Natural killer cell (primary cell): ENCODE measurements around the gene SPRTN. TPM values are rescaled to one million over a fixed set of nuclear protein-coding genes. Genes with fewer than 3 reads are reported as not detected.

Experiments
- ATAC-seq, 3 donors: fragments of 150-1000 bp in 2 of 3; fragments of 200-7000 bp in 1 of 3; cut with Tn5 transposase; 1 replicate in 1 of 3; 2 replicates in 2 of 3; pipeline ENCODE4 v1.10.0; 2021; ENCODE audit warnings: mild to moderate bottlenecking in 2 of 3, moderate library complexity in 2 of 3
- DNase-seq, 2 donors: peaks; one replicate each; pipeline versions ENCODE4 v3.0.0 to v3.0.0-alpha.2; 2013 to 2021; ENCODE audit warnings: mixed read lengths in 1 of 2
- H3K27ac ChIP-seq: one replicate; pipeline ENCODE4 v1.5.1; 2013; ENCODE audit warnings: mild to moderate bottlenecking, low read length
- H3K27me3 ChIP-seq: one replicate; pipeline ENCODE4 v1.6.1; 2013; ENCODE audit warnings: low read length; ENCODE audit not compliant: control insufficient read depth, insufficient read depth
- H3K36me3 ChIP-seq: one replicate; pipeline ENCODE4 v1.6.1; 2013; ENCODE audit warnings: low read length; ENCODE audit not compliant: control insufficient read depth, insufficient read depth
- H3K4me1 ChIP-seq: one replicate; pipeline ENCODE4 v1.6.1; 2013; ENCODE audit warnings: low read length; ENCODE audit not compliant: control insufficient read depth, insufficient read depth
- H3K4me3 ChIP-seq: one replicate; pipeline ENCODE4 v1.5.1; 2013; ENCODE audit warnings: low read length
- H3K9me3 ChIP-seq: one replicate; pipeline ENCODE4 v1.6.1; 2013; ENCODE audit warnings: low read length; ENCODE audit not compliant: control insufficient read depth, insufficient read depth
- H3K27ac Mint-ChIP-seq, 2 donors: one replicate each; pipeline ENCODE4 v1.8.0; 2022; ENCODE audit warnings: mild to moderate bottlenecking in 2 of 2, mixed read lengths in 2 of 2, moderate library complexity in 1 of 2
- H3K27me3 Mint-ChIP-seq, 2 donors: one replicate each; pipeline ENCODE4 v1.8.0; 2022; ENCODE audit warnings: low read depth in 2 of 2, mixed read lengths in 2 of 2
- H3K36me3 Mint-ChIP-seq: one replicate; pipeline ENCODE4 v1.8.0; 2022; ENCODE audit warnings: mixed read lengths
- H3K4me1 Mint-ChIP-seq, 2 donors: one replicate each; pipeline ENCODE4 v1.8.0; 2022; ENCODE audit warnings: mixed read lengths in 2 of 2
- H3K4me3 Mint-ChIP-seq: one replicate; pipeline ENCODE4 v1.8.0; 2022; ENCODE audit warnings: mild to moderate bottlenecking, moderate library complexity, mixed read lengths
- H3K9me3 Mint-ChIP-seq, 2 donors: one replicate each; pipeline ENCODE4 v1.8.0; 2022; ENCODE audit warnings: mixed read lengths in 2 of 2
- WGBS: methylation state at CpG from one replicate; pipeline ENCODE4 v1.1.7; 2013; ENCODE audit warnings: missing lambda C conversion rate; ENCODE audit not compliant: insufficient coverage; 5-methylcytosine and 5-hydroxymethylcytosine counted together
- intact Hi-C: fragments of 100-400 bp; cut with micrococcal nuclease; formaldehyde crosslinking; loops from one replicate; pipeline ENCODE4 v1.14.2; 2022
- total RNA-seq, 4 donors: library from RNA; stranded (reverse); fragments of 120-200 nt in 1 of 4; gene quantifications; one replicate each; pipeline versions ENCODE4 v1.2.3 to v1.2.4, GENCODE V29; 2013 to 2022
- TF ChIP-seq, protein P1 (sequence below): fragments of 200-600 bp; IDR thresholded peaks from one replicate; pipeline ENCODE4 v1.8.0; 2022; ENCODE audit warnings: antibody characterized with exemption

SPRTN gene
- total RNA-seq, 3 donors from 2014 or later (not counting 1 experiment from before 2014, with no cell fraction given): 31.1 to 42.6 (median 36.6) TPM

DNA sequence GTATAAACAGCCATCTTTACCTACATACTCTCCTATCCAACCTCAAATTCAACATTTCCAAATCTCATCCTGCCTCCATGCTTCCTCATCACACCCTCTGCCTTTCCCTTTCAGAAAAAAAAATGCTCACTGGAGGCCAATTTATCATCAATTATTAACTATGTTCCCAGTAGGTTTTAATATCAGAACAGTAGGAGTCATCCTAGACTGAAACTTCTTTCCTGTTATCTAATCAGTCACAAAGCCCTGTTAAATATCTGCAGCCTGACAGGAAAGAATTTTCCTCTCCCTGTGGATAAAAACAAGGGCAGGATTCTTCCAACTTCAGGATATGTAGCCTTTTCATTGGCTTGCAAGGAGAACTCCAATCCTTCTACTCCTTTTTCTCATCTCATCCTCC lies 55.6 kb downstream of the SPRTN start:
- no peaks in the 10 kb centered on the region for H3K9me3 Mint-ChIP-seq
- H3K36me3 Mint-ChIP-seq: no peaks in the 10 kb centered on the region
- no peaks in the 10 kb centered on the region for H3K9me3 ChIP-seq
- TF ChIP-seq, protein P1, sequence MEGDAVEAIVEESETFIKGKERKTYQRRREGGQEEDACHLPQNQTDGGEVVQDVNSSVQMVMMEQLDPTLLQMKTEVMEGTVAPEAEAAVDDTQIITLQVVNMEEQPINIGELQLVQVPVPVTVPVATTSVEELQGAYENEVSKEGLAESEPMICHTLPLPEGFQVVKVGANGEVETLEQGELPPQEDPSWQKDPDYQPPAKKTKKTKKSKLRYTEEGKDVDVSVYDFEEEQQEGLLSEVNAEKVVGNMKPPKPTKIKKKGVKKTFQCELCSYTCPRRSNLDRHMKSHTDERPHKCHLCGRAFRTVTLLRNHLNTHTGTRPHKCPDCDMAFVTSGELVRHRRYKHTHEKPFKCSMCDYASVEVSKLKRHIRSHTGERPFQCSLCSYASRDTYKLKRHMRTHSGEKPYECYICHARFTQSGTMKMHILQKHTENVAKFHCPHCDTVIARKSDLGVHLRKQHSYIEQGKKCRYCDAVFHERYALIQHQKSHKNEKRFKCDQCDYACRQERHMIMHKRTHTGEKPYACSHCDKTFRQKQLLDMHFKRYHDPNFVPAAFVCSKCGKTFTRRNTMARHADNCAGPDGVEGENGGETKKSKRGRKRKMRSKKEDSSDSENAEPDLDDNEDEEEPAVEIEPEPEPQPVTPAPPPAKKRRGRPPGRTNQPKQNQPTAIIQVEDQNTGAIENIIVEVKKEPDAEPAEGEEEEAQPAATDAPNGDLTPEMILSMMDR: no peak
- H3K36me3 ChIP-seq: no peaks in the 10 kb centered on the region
- H3K4me1 Mint-ChIP-seq: peaks cover 55 to 69% of the 10 kb centered on the region in 2 donors
- no peak overlapping the region for H3K27ac Mint-ChIP-seq
- H3K27me3 ChIP-seq: no peaks in the 10 kb centered on the region
- H3K4me3 Mint-ChIP-seq: no peak overlapping the region
- ATAC-seq (no peak), DNase-seq (no peak)
- H3K4me1 ChIP-seq: peaks cover 3% of the 10 kb centered on the region
- no peak overlapping the region for H3K27ac ChIP-seq
- H3K27me3 Mint-ChIP-seq: no peaks in the 10 kb centered on the region
- intact Hi-C loops: no loop called here
- H3K4me3 ChIP-seq: no peak overlapping the region

DNA sequence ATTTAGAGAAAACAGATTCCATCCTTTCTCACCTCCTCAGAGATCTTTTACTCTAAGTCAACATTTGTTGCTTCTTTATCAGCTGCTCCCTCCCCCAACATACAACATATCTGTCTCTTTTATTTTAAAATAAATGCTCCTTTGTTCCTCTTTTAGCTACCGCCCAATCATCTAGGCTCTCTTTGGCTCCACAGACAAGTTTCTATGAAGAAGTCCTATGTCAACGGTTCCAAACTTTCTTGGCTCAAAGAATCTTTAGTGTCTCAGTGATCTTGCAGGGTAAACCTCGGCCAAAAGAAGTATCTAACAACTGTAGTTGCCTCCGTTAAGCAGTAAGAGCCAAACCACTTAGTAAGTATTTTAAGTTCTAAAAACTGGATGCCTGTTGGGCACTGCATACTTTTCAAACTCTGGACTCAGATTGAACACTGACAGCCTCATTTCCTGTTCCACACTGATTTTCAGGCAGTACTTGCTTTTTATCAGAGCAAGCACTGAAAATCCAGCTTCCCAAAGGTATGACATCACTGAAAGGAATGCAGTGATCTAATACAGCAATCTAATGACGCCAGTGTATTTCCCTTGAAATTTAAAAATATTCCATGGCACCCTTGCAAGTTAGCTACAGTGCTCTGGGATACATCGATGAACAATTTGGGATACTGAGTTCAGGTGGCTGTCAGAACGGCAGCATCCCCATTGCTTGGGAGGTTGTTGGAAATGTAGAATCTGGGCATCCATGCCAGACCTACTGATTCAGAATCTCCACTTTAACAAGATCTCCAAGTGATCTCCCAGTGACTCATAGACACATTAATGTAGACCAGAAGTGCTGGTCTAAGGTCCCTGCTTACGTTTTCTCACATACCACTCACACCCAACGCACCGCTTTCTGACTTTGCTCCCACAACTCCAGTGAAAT lies 57.2 kb downstream of the SPRTN start:
- Mint-ChIP-seq H3K27ac (peak overlapping the region in 1 of 2 donors; percentile 15), H3K9me3 (no peaks in the 10 kb centered on the region), H3K36me3 (no peaks in the 10 kb centered on the region), H3K4me3 (no peak overlapping the region), H3K4me1 (peaks cover 59 to 65% of the 10 kb centered on the region in 2 donors), H3K27me3 (no peaks in the 10 kb centered on the region)
- 71% methylated on average over 10 of the region's 10 CpGs for WGBS
- DNase-seq: no peak
- Histone ChIP-seq H3K27me3 (no peaks in the 10 kb centered on the region), H3K4me1 (peaks cover 3% of the 10 kb centered on the region), H3K36me3 (no peaks in the 10 kb centered on the region), H3K9me3 (no peaks in the 10 kb centered on the region), H3K27ac (no peak overlapping the region), H3K4me3 (no peak overlapping the region)
- no peak for ATAC-seq
- TF ChIP-seq, protein P1: no peak
- intact Hi-C loops: no loop called here

DNA sequence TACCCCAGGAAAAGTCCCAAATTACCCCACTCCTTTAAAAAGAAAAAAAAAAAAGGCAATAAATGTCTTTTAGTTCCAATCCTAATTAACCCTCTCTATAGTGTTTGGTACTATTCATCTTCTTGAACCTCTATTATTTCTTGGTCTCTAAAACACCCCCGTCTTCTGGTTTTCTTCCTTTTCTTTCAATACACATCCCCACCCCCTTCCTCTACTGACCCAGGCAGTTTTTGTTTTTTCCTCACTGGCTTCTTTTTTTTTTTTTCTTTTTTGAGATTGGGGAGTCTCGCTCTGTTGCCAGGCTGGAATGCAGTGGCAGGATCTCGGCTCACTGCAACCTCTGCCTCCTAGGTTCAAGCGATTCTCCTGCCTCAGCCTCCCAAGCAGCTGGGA lies 57.9 kb downstream of the SPRTN start:
- ATAC-seq (no peak), DNase-seq (no peak)
- peaks cover 52 to 60% of the 10 kb centered on the region in 2 donors for H3K4me1 Mint-ChIP-seq
- Histone ChIP-seq H3K4me1 (peaks cover 3% of the 10 kb centered on the region), H3K4me3 (no peak overlapping the region), H3K9me3 (no peaks in the 10 kb centered on the region), H3K36me3 (no peaks in the 10 kb centered on the region), H3K27me3 (no peaks in the 10 kb centered on the region), H3K27ac (no peak overlapping the region)
- no peak overlapping the region for H3K27ac Mint-ChIP-seq
- intact Hi-C loops: no loop called here
- H3K27me3 Mint-ChIP-seq: no peaks in the 10 kb centered on the region
- no peaks in the 10 kb centered on the region for H3K36me3 Mint-ChIP-seq
- no peak overlapping the region for H3K4me3 Mint-ChIP-seq
- TF ChIP-seq, protein P1: no peak
- no peaks in the 10 kb centered on the region for H3K9me3 Mint-ChIP-seq
- 99% methylated on average over 4 of the region's 4 CpGs for WGBS

DNA sequence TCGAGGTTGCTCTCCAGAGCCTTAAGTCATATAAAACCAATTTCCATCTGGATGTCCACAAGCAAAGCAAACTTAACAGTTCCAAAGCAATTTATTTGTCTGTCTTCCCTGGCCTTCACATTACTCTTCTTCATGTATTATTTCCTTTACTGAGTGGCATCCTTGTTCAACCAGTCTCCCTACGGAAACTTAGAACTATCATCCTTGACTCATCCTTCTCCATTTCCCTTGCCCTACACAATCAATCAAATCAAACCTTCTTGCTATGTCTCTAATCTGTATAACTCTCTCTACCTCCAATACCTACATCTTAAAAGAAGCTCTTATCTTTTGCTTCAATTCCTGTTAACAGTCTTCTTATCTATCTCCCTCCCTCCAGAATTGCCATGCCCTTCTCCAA lies 58.5 kb downstream of the SPRTN start:
- Histone ChIP-seq H3K4me1 (peaks cover 3% of the 10 kb centered on the region), H3K36me3 (no peaks in the 10 kb centered on the region), H3K27ac (no peak overlapping the region), H3K9me3 (no peaks in the 10 kb centered on the region), H3K4me3 (no peak overlapping the region), H3K27me3 (no peaks in the 10 kb centered on the region)
- H3K4me3 Mint-ChIP-seq: no peak overlapping the region
- H3K27ac Mint-ChIP-seq: no peak overlapping the region
- TF ChIP-seq, protein P1: no peak
- ATAC-seq: no peak
- H3K36me3 Mint-ChIP-seq: no peaks in the 10 kb centered on the region
- no peaks in the 10 kb centered on the region for H3K9me3 Mint-ChIP-seq
- H3K4me1 Mint-ChIP-seq: peaks cover 49 to 57% of the 10 kb centered on the region in 2 donors
- no peaks in the 10 kb centered on the region for H3K27me3 Mint-ChIP-seq
- 93% methylated on average over 2 of the region's 2 CpGs for WGBS
- DNase-seq: no peak
- intact Hi-C loops: no loop called here
